Astrocyte of the spinal cord (primary cell): ENCODE measurements around the gene ROR2.

Source experiments
- DNase-seq: peaks from one replicate; pipeline ENCODE4 v3.0.0; 2011; ENCODE audit warnings: low read depth, low spot score
- H3K4me3 ChIP-seq: 2 replicates; pipeline ENCODE4 v1.5.1; 2011; ENCODE audit warnings: low read depth, mild to moderate bottlenecking, low read length, moderate library complexity
- in situ Hi-C: cut with HindIII; loops from 2 replicates; pipeline ENCODE4 v1.10.0; 2017; ENCODE audit warnings: low sequenced_read_pairs
- TF ChIP-seq, protein P1 (sequence below): IDR thresholded peaks from 2 replicates; pipeline ENCODE4 v1.5.1; 2012; ENCODE audit warnings: low read depth, mild to moderate bottlenecking, low read length, inconsistent platforms

Gene ROR2

GRCh38 chr9:91603932-91604331 is 346.1 kb downstream of the ROR2 start:
- in situ Hi-C loops = no loop called here
- no peak overlapping the region for H3K4me3 ChIP-seq
- TF ChIP-seq, protein P1, sequence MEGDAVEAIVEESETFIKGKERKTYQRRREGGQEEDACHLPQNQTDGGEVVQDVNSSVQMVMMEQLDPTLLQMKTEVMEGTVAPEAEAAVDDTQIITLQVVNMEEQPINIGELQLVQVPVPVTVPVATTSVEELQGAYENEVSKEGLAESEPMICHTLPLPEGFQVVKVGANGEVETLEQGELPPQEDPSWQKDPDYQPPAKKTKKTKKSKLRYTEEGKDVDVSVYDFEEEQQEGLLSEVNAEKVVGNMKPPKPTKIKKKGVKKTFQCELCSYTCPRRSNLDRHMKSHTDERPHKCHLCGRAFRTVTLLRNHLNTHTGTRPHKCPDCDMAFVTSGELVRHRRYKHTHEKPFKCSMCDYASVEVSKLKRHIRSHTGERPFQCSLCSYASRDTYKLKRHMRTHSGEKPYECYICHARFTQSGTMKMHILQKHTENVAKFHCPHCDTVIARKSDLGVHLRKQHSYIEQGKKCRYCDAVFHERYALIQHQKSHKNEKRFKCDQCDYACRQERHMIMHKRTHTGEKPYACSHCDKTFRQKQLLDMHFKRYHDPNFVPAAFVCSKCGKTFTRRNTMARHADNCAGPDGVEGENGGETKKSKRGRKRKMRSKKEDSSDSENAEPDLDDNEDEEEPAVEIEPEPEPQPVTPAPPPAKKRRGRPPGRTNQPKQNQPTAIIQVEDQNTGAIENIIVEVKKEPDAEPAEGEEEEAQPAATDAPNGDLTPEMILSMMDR = no peak
- no peak for DNase-seq

DNA sequence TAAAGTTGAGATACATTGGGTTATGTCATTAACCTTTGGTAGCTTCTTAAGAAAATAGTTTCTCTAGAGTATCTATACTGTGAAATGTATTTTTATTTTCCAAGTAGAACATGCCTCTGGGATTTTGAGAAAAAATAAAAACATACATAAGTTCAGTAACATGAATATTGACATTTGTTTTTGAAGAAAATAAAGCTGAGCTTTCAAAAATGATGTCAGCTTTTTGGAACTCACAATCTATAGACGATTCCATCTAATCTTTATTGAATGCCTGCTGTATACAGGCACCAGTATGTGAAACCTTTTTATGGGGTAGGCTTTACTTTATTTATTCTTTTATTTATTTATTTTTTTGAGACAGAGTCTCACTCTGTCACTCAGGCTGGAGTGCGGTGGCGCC is 350.5 kb downstream of the ROR2 start:
- in situ Hi-C loops = no loop called here
- DNase-seq = no peak
- H3K4me3 ChIP-seq = no peak overlapping the region
- TF ChIP-seq, protein P1 = no peak

DNA sequence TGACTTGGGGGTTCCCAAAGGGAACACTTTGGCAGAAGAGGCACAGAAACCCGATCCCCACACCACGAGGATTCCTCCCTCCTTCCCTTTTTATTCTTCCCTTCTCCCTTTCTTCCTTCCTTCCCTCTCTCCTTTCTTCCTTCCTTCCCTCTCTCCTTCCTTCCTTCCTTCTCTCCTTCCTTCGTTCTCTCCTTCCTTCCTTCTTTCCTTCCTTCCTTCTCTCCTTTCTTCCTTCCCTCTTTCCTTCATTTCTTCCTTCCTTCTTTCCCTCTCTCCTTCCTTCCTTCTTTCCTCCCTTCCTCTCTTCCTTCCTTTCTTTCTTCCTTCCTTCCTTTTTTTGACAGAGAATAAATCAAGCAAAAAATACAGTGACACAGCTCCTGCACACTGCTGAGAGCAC is 358.4 kb downstream of the ROR2 start:
- no peak for DNase-seq
- in situ Hi-C loops = no loop called here
- H3K4me3 ChIP-seq = no peak overlapping the region
- TF ChIP-seq, protein P1 = no peak

DNA sequence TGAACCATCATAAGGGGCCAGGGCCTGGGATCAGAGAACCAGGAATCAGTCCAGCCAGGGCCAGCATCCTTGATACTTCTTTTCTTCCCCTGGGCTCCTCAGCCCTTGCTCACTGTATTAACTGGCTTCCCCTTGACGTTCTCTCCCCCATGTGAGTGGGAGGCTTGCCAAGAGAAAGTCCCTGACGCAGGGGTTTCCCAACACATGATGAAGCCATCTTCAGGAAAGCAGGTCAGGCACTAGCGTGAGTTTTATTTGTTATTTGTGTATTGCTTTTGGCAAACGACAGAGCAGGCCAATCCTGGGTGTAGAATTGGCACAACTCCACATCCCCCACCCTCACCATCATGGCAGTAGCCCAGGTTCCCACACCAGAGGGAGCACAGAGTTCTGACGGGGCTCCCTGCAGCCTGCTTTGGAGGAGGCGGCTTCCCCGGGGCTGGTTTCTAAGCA is 360.9 kb downstream of the ROR2 start:
- in situ Hi-C loops = no loop called here
- TF ChIP-seq, protein P1 = no peak
- no peak overlapping the region for H3K4me3 ChIP-seq
- peak; percentile 75 for DNase-seq

- in situ Hi-C loops = no loop called here
- no peak overlapping the region for H3K4me3 ChIP-seq
These were observed 363.7 kb downstream of the ROR2 start for GRCh38 chr9:91586282-91586681.

DNA sequence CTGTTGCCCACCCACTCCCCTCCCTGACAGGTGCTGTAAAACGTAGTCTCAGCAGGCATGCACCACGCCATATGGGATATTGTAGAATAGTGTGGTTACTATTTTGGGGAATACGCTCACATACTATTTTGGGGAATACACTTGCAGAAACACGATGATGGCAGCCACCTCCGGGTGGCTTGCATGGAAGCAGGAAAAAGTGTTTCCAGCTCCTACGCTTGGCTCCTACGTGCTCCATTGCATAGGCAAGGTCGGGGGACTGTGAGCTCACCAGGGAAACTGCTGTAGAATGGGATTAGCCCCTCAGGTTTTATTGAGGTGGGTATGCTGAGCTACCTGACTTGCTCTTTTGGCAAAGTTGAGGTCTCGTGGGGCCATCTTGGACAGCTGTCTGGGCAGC is 366.1 kb downstream of the ROR2 start:
- no peak for DNase-seq
- in situ Hi-C loops = no loop called here
- TF ChIP-seq, protein P1 = no peak
- no peak overlapping the region for H3K4me3 ChIP-seq

More at GRCh38 chr9:91586282-91586681, 363.7 kb downstream of the ROR2 start:
- TF ChIP-seq, protein P1 = no peak
- no peak for DNase-seq
